ENCODE data around the gene KIF21A.

DNA sequence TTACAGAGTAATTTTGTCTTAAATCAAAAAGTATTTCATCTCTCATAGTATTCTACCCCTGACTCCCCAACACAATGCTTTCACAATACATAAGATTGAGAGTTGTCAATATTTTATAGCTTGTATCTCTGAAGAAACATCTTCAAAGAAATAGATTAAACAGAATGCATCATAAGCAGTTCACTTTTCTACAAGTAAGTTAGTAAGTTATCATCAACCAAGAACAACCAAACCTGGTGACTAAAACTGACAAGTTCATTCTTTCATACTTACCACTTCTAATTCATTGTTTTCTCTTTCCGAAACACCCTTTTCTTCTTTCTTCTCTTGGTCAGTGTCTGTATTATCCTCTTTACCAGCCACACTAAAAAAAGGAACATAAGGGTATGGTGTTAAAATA is 101.2 kb downstream of the KIF21A start:
- TF ChIP-seq, protein P1, sequence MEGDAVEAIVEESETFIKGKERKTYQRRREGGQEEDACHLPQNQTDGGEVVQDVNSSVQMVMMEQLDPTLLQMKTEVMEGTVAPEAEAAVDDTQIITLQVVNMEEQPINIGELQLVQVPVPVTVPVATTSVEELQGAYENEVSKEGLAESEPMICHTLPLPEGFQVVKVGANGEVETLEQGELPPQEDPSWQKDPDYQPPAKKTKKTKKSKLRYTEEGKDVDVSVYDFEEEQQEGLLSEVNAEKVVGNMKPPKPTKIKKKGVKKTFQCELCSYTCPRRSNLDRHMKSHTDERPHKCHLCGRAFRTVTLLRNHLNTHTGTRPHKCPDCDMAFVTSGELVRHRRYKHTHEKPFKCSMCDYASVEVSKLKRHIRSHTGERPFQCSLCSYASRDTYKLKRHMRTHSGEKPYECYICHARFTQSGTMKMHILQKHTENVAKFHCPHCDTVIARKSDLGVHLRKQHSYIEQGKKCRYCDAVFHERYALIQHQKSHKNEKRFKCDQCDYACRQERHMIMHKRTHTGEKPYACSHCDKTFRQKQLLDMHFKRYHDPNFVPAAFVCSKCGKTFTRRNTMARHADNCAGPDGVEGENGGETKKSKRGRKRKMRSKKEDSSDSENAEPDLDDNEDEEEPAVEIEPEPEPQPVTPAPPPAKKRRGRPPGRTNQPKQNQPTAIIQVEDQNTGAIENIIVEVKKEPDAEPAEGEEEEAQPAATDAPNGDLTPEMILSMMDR (IDR thresholded peaks at IDR 0.05; ENCODE audit: poor library complexity): no peak
- TF ChIP-seq EZH2phosphoT487 (IDR thresholded peaks at IDR 0.05; ENCODE audit: low read depth, severe bottlenecking, unreplicated experiment) (no peak), EZH2 (IDR thresholded peaks at IDR 0.05; ENCODE audit: borderline replicate concordance) (no peak)
